Tibial nerve (tissue), 4 donors: ENCODE results near the gene NUDT21. TPM values are rescaled to one million over a fixed set of nuclear protein-coding genes. Genes with fewer than 3 reads are reported as not detected.

Experiments
- total RNA-seq, 4 donors: library from RNA; depleted of rRNA; stranded (reverse); fragments of >200 nt; gene quantifications; one replicate each; pipeline ENCODE4 v1.1.0, GENCODE V29; 2016

The NUDT21 gene
- total RNA-seq, 4 donors from 2014 or later, result 41.5 to 57.3 (median 47.2) TPM

Other genes starting within 250 kb of the NUDT21 start
- gene AMFR, start 25.8 kb downstream of the NUDT21 start, total RNA-seq, result 100 to 1,000 TPM; 263 to 334 (median 292) TPM
- 10 to 100 TPM; 28.8 to 39.6 (median 35.6) TPM for gene OGFOD1, start 222 bp upstream of the NUDT21 start, total RNA-seq
- 100 to 1,000 TPM in 3 of 4 donors, 10 to 100 TPM in 1; 79.8 to 144 (median 120) TPM for gene BBS2, start 68.7 kb upstream of the NUDT21 start, total RNA-seq
- gene MT4, start 113.7 kb upstream of the NUDT21 start, total RNA-seq, result not detected
- 100 to 1,000 TPM in 3 of 4 donors, 10 to 100 TPM in 1; 92.4 to 291 (median 156) TPM for gene MT3, start 138.2 kb upstream of the NUDT21 start, total RNA-seq
- gene MT2A, start 157.3 kb upstream of the NUDT21 start, total RNA-seq, result 100 to 1,000 TPM; 154 to 612 (median 354) TPM
- gene MT1E, start 174.4 kb upstream of the NUDT21 start, total RNA-seq, result 1,000 to 10,000 TPM in 1 of 4 donors, 100 to 1,000 TPM in 3; 229 to 1,068 (median 290) TPM
- 100 to 1,000 TPM in 1 of 4 donors, 10 to 100 TPM in 3; 38.5 to 103 (median 53.2) TPM for gene MT1M, start 181.3 kb upstream of the NUDT21 start, total RNA-seq
- gene MT1A, start 187.3 kb upstream of the NUDT21 start, total RNA-seq, result 100 to 1,000 TPM in 1 of 4 donors, 10 to 100 TPM in 2, not detected in 1; 18.8 to 365 (median 93.3) TPM
- gene MT1B, start 200.6 kb upstream of the NUDT21 start, total RNA-seq, result not detected
- gene MT1F, start 206.6 kb upstream of the NUDT21 start, total RNA-seq, result 10 to 100 TPM in 2 of 4 donors, 1 to 10 TPM in 2; 3.0 to 34.3 (median 11.3) TPM
- 10 to 100 TPM in 3 of 4 donors, not detected in 1; 41.1 to 87.7 (median 49.2) TPM for gene MT1G, start 216.7 kb upstream of the NUDT21 start, total RNA-seq
- 1 to 10 TPM in 2 of 4 donors, not detected in 2; 2.4 to 5.1 TPM for gene MT1H, start 218.5 kb upstream of the NUDT21 start, total RNA-seq
- 1,000 to 10,000 TPM in 2 of 4 donors, 100 to 1,000 TPM in 2; 457 to 1,918 (median 1,024) TPM for gene MT1X, start 231.1 kb upstream of the NUDT21 start, total RNA-seq